CMK (cell line): ENCODE measurements around the gene ANKRD13B.

Source experiments
- DNase-seq: peaks from one replicate; pipeline ENCODE4 v3.0.0-alpha.2; 2010; ENCODE audit warnings: low read depth

The ANKRD13B gene

GRCh38 chr17:29594519-29595090 lies 1.7 kb downstream of the ANKRD13B start:
- no peak for DNase-seq

GRCh38 chr17:29595107-29595942 lies 2.4 kb downstream of the ANKRD13B start:
- DNase-seq: no peak

GRCh38 chr17:29595943-29596774 lies 3.2 kb downstream of the ANKRD13B start:
- DNase-seq: no peak

- DNase-seq: no peak
Measured at GRCh38 chr17:29596811-29597210, 3.9 kb downstream of the ANKRD13B start.

GRCh38 chr17:29597361-29598172 lies 4.6 kb downstream of the ANKRD13B start:
- DNase-seq: no peak

GRCh38 chr17:29603109-29603674 lies 10.3 kb downstream of the ANKRD13B start:
- no peak for DNase-seq

GRCh38 chr17:29607557-29608195 lies 14.7 kb downstream of the ANKRD13B start:
- DNase-seq: no peak

- DNase-seq: no peak
Measured at GRCh38 chr17:29608986-29609385, 16.1 kb downstream of the ANKRD13B start.

- DNase-seq: no peak
Measured at GRCh38 chr17:29610395-29610794, 17.5 kb downstream of the ANKRD13B start.

GRCh38 chr17:29611351-29612093 lies 18.6 kb downstream of the ANKRD13B start:
- no peak for DNase-seq

- DNase-seq: no peak
Measured at GRCh38 chr17:29612094-29612403, 19.1 kb downstream of the ANKRD13B start.

- DNase-seq: no peak
Measured at GRCh38 chr17:29612404-29613280, 19.7 kb downstream of the ANKRD13B start.

- peak; percentile 64 for DNase-seq
Measured at GRCh38 chr17:29613352-29613837, 20.5 kb downstream of the ANKRD13B start.

GRCh38 chr17:29613856-29614255 lies 20.9 kb downstream of the ANKRD13B start:
- DNase-seq: no peak

GRCh38 chr17:29614349-29615047 lies 21.6 kb downstream of the ANKRD13B start:
- no peak for DNase-seq

- no peak for DNase-seq
Measured at GRCh38 chr17:29615048-29615385, 22.1 kb downstream of the ANKRD13B start.

- DNase-seq: no peak
Measured at GRCh38 chr17:29615492-29616299, 22.8 kb downstream of the ANKRD13B start.
